Ovary (tissue), 9 donors: Measurements from ENCODE around the gene RECK. TPM values are rescaled to one million over a fixed set of nuclear protein-coding genes. Genes with fewer than 3 reads are reported as not detected.
"Not testable (repeated sequence)": the region's sequence is repeated elsewhere in the genome, so short reads cannot be mapped to it uniquely, and the experiment has no call there.

Experiments used
- DNase-seq, 5 donors: peaks; one replicate each; pipeline ENCODE4 v3.0.0-alpha.2; 2019 to 2020
- H3K27ac ChIP-seq, 2 donors: fragments of 200-600 bp; one replicate each; pipeline versions ENCODE4 v1.5.1 to v1.8.0; 2019 to 2022
- H3K27me3 ChIP-seq: fragments of 200-600 bp; one replicate; pipeline ENCODE4 v1.8.0; 2022
- H3K36me3 ChIP-seq: fragments of 200-600 bp; sonication (generic); one replicate; pipeline ENCODE4 v1.5.1; 2019
- H3K4me1 ChIP-seq: one replicate; pipeline ENCODE4 v1.8.1; 2013; ENCODE audit warnings: mild to moderate bottlenecking, moderate library complexity; ENCODE audit not compliant: insufficient read depth
- H3K4me3 ChIP-seq: fragments of 200-600 bp; sonication (generic); one replicate; pipeline ENCODE4 v1.5.1; 2017
- H3K9me3 ChIP-seq, 2 donors: fragments of 200-600 bp in 1 of 2; sonication (generic) in 1 of 2; one replicate each; pipeline versions ENCODE4 v1.5.1 to v1.8.1; 2013 to 2019; ENCODE audit warnings: mild to moderate bottlenecking in 1 of 2, moderate library complexity in 1 of 2
- EP300 ChIP-seq: sonication (generic); formaldehyde crosslinking; IDR thresholded peaks from one replicate; pipeline ENCODE4 v1.6.1; 2017; ENCODE audit warnings: antibody characterized with exemption
- POLR2A ChIP-seq: fragments of 450-650 bp; IDR thresholded peaks from one replicate; pipeline ENCODE4 v1.6.1; 2017; ENCODE audit warnings: antibody characterized with exemption, mild to moderate bottlenecking, moderate library complexity
- WGBS, 3 donors: extraction: QIAGEN DNeasy Blood & Tissue Kit in 1 of 3; methylation state at CpG; one replicate each; pipeline versions ENCODE4 v1.1.5 to v1.1.7; 2013 to 2017; 5-methylcytosine and 5-hydroxymethylcytosine counted together
- intact Hi-C, 4 donors: fragments of 100-400 bp; cut with DNase I; formaldehyde crosslinking; loops; one replicate each; pipeline versions ENCODE4 v1.11.0 to v1.15.1; 2022 to 2023
- polyA plus RNA-seq, 2 donors: library from polyadenylated mRNA; stranded (reverse); fragments of 200-250 nt in 1 of 2; fragments of 350-450 nt in 1 of 2; fragmentation: Illumina TruSeq in 1 of 2; extraction: RNeasy Lipid Tissue Mini Kit (QIAGEN cat#74804) in 1 of 2; gene quantifications; one replicate each; pipeline ENCODE4 v1.2.3, GENCODE V29; 2013 to 2014
- total RNA-seq, 7 donors: library from RNA; depleted of rRNA in 2 of 7; stranded (reverse); fragments of >200 nt in 2 of 7; fragmentation: NEBNext Ultra II Directional in 3 of 7; extraction: Animal tissue kit (Norgen Biotek cat#: 25700) in 3 of 7; gene quantifications; one replicate each; pipeline versions ENCODE4 v1.1.0 to v1.2.4, GENCODE V29; 2016 to 2023
- TF ChIP-seq, protein P1 (sequence below), 3 donors: fragments of 450-650 bp in 2 of 3; fragments of 200-600 bp in 1 of 3; IDR thresholded peaks; one replicate each; pipeline versions ENCODE4 v1.5.1 to v1.8.0; 2016 to 2022; ENCODE audit warnings: antibody characterized with exemption in 3 of 3, mild to moderate bottlenecking in 1 of 3
- donor health status: DM: no; HTN: no; CAD: no; lungs with moderate emphysema.
- donor health status: DM: no; HTN: no; CAD: no.
- donor health status: Bipolar disorder and iron deficiency.
- donor health status: DM: yes; HTN: yes; CAD: no.
- donor health status: DM: no; HTN: no; CAD: no.
- donor health status: DM: yes; HTN: yes; CAD: no.

RECK gene
- total and polyA plus RNA-seq, 9 donors = 10.7 to 24.2 (median 16.8) TPM

DNA sequence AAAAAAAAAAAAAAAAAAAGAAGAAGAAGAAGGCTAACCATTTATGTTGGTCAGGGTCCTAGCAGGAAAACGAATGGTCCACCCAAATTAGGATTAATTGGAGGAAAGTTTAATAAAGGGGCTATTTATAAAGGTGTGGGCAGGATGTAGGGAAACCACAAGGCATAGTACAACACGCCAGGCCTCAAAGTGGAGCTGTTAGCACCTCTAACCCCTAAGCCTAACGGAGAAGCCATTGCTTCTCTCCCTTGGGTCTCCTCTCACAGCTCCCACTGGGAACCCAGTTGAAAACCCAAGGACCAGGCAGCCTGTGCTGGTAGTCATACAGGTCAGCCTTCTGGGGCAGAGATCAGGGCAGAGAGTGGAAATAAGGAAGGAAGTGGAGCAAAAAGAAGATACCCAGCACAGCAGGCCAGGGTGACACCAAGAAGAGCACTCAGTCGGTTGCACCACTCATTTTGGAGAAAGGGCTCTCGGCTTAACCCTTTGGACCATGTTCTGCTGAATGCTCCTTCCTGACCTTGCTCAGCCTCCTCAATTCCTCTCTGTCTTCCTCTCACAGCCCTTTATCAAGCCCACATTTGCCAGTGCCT, 91.0 kb downstream of the RECK start:
- Histone ChIP-seq H3K9me3 (no peaks in the 10 kb centered on the region), H3K4me3 (no peak overlapping the region), H3K27ac (no peak overlapping the region), H3K36me3 (no peaks in the 10 kb centered on the region), H3K4me1 (no peaks in the 10 kb centered on the region), H3K27me3 (no peaks in the 10 kb centered on the region)
- no peak for DNase-seq
- WGBS, 3 donors = 74 to 84% (median 83%) methylated on average over 5 of the region's 5 CpGs
- TF ChIP-seq EP300 = no peak
- TF ChIP-seq, protein P1, sequence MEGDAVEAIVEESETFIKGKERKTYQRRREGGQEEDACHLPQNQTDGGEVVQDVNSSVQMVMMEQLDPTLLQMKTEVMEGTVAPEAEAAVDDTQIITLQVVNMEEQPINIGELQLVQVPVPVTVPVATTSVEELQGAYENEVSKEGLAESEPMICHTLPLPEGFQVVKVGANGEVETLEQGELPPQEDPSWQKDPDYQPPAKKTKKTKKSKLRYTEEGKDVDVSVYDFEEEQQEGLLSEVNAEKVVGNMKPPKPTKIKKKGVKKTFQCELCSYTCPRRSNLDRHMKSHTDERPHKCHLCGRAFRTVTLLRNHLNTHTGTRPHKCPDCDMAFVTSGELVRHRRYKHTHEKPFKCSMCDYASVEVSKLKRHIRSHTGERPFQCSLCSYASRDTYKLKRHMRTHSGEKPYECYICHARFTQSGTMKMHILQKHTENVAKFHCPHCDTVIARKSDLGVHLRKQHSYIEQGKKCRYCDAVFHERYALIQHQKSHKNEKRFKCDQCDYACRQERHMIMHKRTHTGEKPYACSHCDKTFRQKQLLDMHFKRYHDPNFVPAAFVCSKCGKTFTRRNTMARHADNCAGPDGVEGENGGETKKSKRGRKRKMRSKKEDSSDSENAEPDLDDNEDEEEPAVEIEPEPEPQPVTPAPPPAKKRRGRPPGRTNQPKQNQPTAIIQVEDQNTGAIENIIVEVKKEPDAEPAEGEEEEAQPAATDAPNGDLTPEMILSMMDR (IDR thresholded peaks at IDR 0.05) = no peak
- TF ChIP-seq POLR2A = no peak
- intact Hi-C loops = loop anchor here in 1 of 4 donors (10.0 kb wide), 1 partner anchor 47 kb away; no protein-coding TSS in a partner anchor

DNA sequence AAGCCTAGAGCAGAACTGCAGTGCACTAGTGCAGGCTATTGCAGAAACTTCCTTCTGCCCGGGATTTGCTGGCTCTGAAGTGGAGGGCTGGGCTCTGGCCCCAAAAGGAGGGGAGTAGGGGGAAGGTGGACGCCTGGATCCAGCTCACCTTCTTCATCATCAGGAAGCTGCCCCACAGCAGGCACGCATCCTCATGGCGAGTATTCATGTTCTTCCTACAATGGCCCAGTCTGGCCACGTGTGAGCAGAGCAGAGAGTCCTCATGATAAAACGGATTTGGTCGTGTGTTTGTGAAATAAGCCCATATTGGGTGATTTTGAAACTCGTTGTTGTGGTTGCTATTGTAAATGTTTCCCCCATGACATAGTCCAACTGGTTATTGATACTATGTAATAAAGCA, 91.6 kb downstream of the RECK start:
- TF ChIP-seq POLR2A (no peak), EP300 (no peak)
- TF ChIP-seq, protein P1 (IDR thresholded peaks at IDR 0.05) = no peak
- Histone ChIP-seq H3K9me3 (no peaks in the 10 kb centered on the region), H3K27ac (no peak overlapping the region), H3K4me1 (no peaks in the 10 kb centered on the region), H3K36me3 (no peaks in the 10 kb centered on the region), H3K27me3 (no peaks in the 10 kb centered on the region), H3K4me3 (no peak overlapping the region)
- DNase-seq = no peak
- 38 to 62% (median 45%) methylated on average over 8 of the region's 8 CpGs for WGBS, 3 donors
- intact Hi-C loops = loop anchor here in 1 of 4 donors (10.0 kb wide), 1 partner anchor 46 kb away; no protein-coding TSS in a partner anchor

DNA sequence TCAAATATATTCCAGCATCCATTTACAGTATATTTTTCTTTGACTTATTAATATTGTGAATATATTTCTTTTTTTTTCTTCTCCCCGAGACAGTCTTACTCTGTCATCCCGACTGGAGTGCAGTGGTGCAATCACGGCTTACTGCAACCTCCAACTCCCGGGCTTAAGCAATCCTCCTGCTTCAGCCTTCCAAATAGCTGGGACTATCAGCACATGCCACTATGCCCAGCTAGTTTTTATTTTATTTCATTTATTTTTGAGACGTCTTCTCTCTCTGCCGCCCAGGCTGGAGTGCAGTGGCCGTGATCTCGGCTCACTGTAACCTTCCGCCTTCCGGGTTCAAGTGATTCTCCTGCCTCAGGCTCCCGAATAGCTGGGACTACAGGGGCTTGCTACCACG, 92.4 kb downstream of the RECK start:
- Histone ChIP-seq H3K4me3 (no peak overlapping the region), H3K27me3 (no peaks in the 10 kb centered on the region), H3K27ac (no peak overlapping the region), H3K9me3 (no peaks in the 10 kb centered on the region), H3K4me1 (no peaks in the 10 kb centered on the region), H3K36me3 (no peaks in the 10 kb centered on the region)
- intact Hi-C loops = loop anchor here in 1 of 4 donors (10.0 kb wide), 1 partner anchor 46 kb away; no protein-coding TSS in a partner anchor
- DNase-seq = no peak
- WGBS, 3 donors = 89 to 92% (median 91%) methylated on average over 12 of the region's 12 CpGs
- TF ChIP-seq EP300 = no peak
- TF ChIP-seq, protein P1 (IDR thresholded peaks at IDR 0.05) = no peak

DNA sequence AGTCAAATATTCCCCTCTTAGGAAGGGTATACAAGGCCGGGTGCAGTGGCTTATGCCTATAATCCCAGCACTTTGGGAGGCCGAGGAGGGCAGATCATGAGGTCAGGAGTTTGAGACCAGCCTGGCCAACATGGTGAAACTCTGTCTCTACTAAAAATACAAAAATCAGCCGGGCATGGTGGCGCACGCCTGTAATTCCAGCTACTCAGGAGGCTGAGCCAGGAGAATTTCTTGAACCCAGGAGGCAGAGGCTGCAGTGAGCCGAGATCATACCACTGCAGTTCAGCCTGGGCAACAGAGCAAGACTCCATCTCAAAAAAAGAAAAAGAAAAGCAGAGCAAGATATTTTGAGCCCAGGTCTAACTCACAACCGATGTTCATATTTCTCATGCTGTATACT, 95.0 kb downstream of the RECK start:
- intact Hi-C loops, H3K9me3 ChIP-seq, H3K4me1 ChIP-seq, H3K36me3 ChIP-seq, H3K27ac ChIP-seq, H3K27me3 ChIP-seq, H3K4me3 ChIP-seq, DNase-seq: not testable (repeated sequence)
- 89 to 92% (median 91%) methylated on average over 7 of the region's 7 CpGs for WGBS, 3 donors

DNA sequence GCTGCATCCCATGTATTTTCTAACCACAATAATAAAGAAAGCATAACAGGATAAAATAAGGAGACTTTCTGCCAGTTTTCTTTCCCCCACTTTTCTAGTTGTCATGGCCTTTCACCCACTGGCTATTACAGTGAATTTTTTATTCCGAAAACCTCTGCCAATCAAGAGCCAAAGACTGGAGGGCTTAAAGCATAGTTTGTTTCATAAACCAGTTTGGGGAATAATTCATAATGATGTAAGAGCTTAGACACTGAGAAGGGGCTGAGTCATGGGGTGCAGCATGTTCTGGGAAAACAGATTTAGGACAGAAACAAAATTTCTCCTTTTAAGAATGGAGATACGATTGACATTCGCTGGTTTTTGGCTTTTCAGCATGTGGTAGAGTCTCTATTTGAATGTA, 95.4 kb downstream of the RECK start:
- WGBS, 3 donors = 55 to 75% (median 73%) methylated on average over 3 of the region's 3 CpGs
- intact Hi-C loops = no loop called here
- H3K9me3 ChIP-seq = no peaks in the 10 kb centered on the region
- H3K27me3 ChIP-seq = no peaks in the 10 kb centered on the region
- no peak overlapping the region for H3K27ac ChIP-seq
- H3K4me3 ChIP-seq = no peak overlapping the region
- DNase-seq = no peak
- no peaks in the 10 kb centered on the region for H3K36me3 ChIP-seq
- TF ChIP-seq POLR2A (no peak), EP300 (no peak)
- TF ChIP-seq, protein P1 (IDR thresholded peaks at IDR 0.05) = no peak
- H3K4me1 ChIP-seq = no peaks in the 10 kb centered on the region
